ENCODE results near the gene RAB8B. TPM values are rescaled to one million over a fixed set of nuclear protein-coding genes. Genes with fewer than 3 reads are reported as not detected.
A peak's percentile ranks its signal among the peaks of the same experiment; 100 is the strongest.

The RAB8B gene
- total and polyA plus RNA-seq, 5 donors, result 7.2 to 21.5 (median 17.3) TPM

DNA sequence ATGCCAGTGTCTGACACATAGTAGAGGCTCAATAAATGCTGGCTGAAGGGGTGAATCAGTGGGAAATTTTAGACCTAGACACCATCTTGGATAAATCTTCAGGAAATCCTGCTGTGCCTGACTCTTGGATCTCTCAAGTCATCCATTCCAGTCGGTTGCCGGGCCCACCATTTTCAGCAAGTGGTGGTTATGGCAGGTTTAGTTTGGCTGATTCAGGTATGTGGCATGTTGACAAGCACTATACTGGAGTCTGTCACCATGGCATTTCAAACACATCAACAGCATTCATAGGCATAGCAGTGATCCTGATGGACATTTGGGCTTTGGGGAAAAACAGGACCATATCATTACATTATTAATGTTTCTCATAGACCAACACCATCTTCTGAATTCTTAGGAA, 62.3 kb downstream of the RAB8B start:
- no peak overlapping the region for H3K27ac ChIP-seq (ENCODE audit: low read length)
- no peak overlapping the region for H3K4me3 ChIP-seq (ENCODE audit: low read length)
- ATAC-seq, result no peak
- H3K4me1 ChIP-seq (ENCODE audit: control insufficient read depth, insufficient read depth, low read length), result peaks cover 2% of the 10 kb centered on the region
- intact Hi-C loops (cut with DNase I), result loop anchor here in 1 of 4 donors (10.0 kb wide), 1 partner anchor 57 kb away; no protein-coding TSS in a partner anchor
- no peaks in the 10 kb centered on the region for H3K9me3 ChIP-seq (ENCODE audit: control insufficient read depth, low read length)
- no peaks in the 10 kb centered on the region for H3K27me3 ChIP-seq (ENCODE audit: control insufficient read depth, insufficient read depth)
- no peak for DNase-seq
- 89% methylated on average over 2 of the region's 2 CpGs for WGBS

GRCh38 chr15:63252292-63252691, 62.9 kb downstream of the RAB8B start:
- Histone ChIP-seq H3K4me3 (ENCODE audit: low read length) (no peak overlapping the region), H3K27ac (ENCODE audit: low read length) (no peak overlapping the region), H3K9me3 (ENCODE audit: control insufficient read depth, low read length) (no peaks in the 10 kb centered on the region), H3K27me3 (ENCODE audit: control insufficient read depth, insufficient read depth) (no peaks in the 10 kb centered on the region), H3K4me1 (ENCODE audit: control insufficient read depth, insufficient read depth, low read length) (peaks cover 2% of the 10 kb centered on the region)
- intact Hi-C loops (cut with DNase I), result loop anchor here in 1 of 4 donors (10.0 kb wide), 1 partner anchor 57 kb away; no protein-coding TSS in a partner anchor
- no peak for DNase-seq
- ATAC-seq, result no peak
- 95% methylated on average over 2 of the region's 2 CpGs for whole genome bisulfite sequencing

DNA sequence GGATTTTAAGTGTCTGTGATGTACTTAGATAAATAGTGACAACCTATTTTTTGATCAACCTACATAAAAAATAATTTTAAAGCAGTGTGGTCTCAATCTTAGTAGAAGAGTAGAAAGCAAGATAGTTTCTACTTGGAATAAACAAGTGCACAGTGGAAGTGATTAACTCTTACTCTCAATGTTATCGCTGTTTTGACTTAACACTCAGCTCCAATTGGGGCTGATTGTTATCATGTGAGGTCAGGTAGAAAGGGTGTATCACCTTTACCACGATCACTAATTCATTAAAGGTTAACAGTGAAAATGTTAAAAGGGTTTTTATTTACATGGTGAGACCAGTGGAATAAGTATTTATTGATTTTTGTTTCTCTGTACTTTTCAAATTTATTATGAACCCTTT, 65.6 kb downstream of the RAB8B start:
- H3K27me3 ChIP-seq (ENCODE audit: control insufficient read depth, insufficient read depth), result no peaks in the 10 kb centered on the region
- no peaks in the 10 kb centered on the region for H3K4me1 ChIP-seq (ENCODE audit: control insufficient read depth, insufficient read depth, low read length)
- WGBS, result 89% methylated on average over 2 of the region's 2 CpGs
- no peak overlapping the region for H3K4me3 ChIP-seq (ENCODE audit: low read length)
- H3K9me3 ChIP-seq (ENCODE audit: control insufficient read depth, low read length), result no peaks in the 10 kb centered on the region
- ATAC-seq (no peak), DNase-seq (no peak)
- no peak overlapping the region for H3K27ac ChIP-seq (ENCODE audit: low read length)
- intact Hi-C loops (cut with DNase I), result loop anchor here in 1 of 4 donors (10.0 kb wide), 1 partner anchor 60 kb away; no protein-coding TSS in a partner anchor

DNA sequence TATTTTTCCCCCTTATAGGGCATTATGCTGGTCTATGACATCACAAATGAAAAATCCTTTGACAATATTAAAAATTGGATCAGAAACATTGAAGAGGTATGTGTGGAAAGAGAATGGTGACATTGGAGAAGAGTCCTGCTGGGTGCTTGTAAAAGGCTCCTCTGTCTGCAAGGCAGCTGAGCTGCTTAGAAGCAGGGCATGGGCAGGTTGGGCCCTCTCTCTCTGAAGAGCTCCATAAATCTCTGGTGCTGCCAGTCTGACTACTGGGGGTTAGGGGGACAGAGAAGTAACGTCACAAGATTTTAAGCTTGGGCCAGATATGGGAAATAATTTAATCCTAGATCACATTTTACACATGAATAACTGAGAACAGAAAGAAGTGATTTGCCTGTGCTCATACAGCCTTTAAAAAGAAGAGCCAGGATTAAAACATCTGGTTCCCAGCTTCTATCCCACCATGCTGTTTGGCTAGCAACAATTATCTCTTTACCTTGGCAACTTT, 66.1 kb downstream of the RAB8B start:
- H3K27ac ChIP-seq (ENCODE audit: low read length), result no peak overlapping the region
- DNase-seq (no peak), ATAC-seq (no peak)
- no peaks in the 10 kb centered on the region for H3K4me1 ChIP-seq (ENCODE audit: control insufficient read depth, insufficient read depth, low read length)
- H3K9me3 ChIP-seq (ENCODE audit: control insufficient read depth, low read length), result no peaks in the 10 kb centered on the region
- 72% methylated on average over 1 of the region's 1 CpG for WGBS
- H3K4me3 ChIP-seq (ENCODE audit: low read length), result no peak overlapping the region
- H3K27me3 ChIP-seq (ENCODE audit: control insufficient read depth, insufficient read depth), result no peaks in the 10 kb centered on the region
- intact Hi-C loops (cut with DNase I), result loop anchor here in 1 of 4 donors (10.0 kb wide), 1 partner anchor 61 kb away; no protein-coding TSS in a partner anchor

- DNase-seq, result no peak
- 59% methylated on average over 5 of the region's 5 CpGs for WGBS
- Histone ChIP-seq H3K27ac (ENCODE audit: low read length) (no peak overlapping the region), H3K4me1 (ENCODE audit: control insufficient read depth, insufficient read depth, low read length) (no peaks in the 10 kb centered on the region), H3K4me3 (ENCODE audit: low read length) (no peak overlapping the region), H3K9me3 (ENCODE audit: control insufficient read depth, low read length) (no peaks in the 10 kb centered on the region), H3K27me3 (ENCODE audit: control insufficient read depth, insufficient read depth) (no peaks in the 10 kb centered on the region)
- ATAC-seq, result no peak
- intact Hi-C loops (cut with DNase I), result loop anchor here in 1 of 4 donors (10.0 kb wide), 1 partner anchor 62 kb away; no protein-coding TSS in a partner anchor
Measured at GRCh38 chr15:63256433-63257274, 67.2 kb downstream of the RAB8B start.

GRCh38 chr15:63258658-63259057, 69.3 kb downstream of the RAB8B start:
- no peak for ATAC-seq
- WGBS, result 98% methylated on average over 2 of the region's 2 CpGs

DNA sequence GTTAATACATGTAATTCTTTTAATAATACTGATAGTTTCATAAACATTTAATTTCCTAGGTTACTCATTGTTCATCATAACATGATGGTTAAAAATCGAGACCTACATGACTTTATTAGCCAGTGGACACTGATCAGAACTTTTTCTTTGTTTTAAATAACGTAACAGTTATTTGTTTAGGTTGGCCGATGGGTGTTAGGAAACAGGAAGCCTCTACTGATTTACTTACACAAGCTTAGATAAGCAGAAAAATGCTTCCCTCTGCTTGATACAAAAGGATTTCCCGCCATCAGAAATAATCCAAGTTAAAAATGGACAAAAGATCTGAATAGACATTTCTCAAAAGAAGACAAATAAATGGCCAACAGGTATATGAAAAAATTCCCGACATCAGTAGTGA, 71.4 kb downstream of the RAB8B start:
- no peaks in the 10 kb centered on the region for H3K9me3 ChIP-seq (ENCODE audit: control insufficient read depth, low read length)
- ATAC-seq (peak; percentile 38 to 78), DNase-seq (no peak)
- no peak overlapping the region for H3K27ac ChIP-seq (ENCODE audit: low read length)
- no peaks in the 10 kb centered on the region for H3K4me1 ChIP-seq (ENCODE audit: control insufficient read depth, insufficient read depth, low read length)
- no peak overlapping the region for H3K4me3 ChIP-seq (ENCODE audit: low read length)
- WGBS, result 53% methylated on average over 5 of the region's 5 CpGs
- intact Hi-C loops (cut with DNase I), result no loop called here
- H3K27me3 ChIP-seq (ENCODE audit: control insufficient read depth, insufficient read depth), result no peaks in the 10 kb centered on the region

More at GRCh38 chr15:63258658-63259057, 69.3 kb downstream of the RAB8B start:
- Histone ChIP-seq H3K4me3 (ENCODE audit: low read length) (no peak overlapping the region), H3K27ac (ENCODE audit: low read length) (no peak overlapping the region), H3K4me1 (ENCODE audit: control insufficient read depth, insufficient read depth, low read length) (no peaks in the 10 kb centered on the region), H3K9me3 (ENCODE audit: control insufficient read depth, low read length) (no peaks in the 10 kb centered on the region), H3K27me3 (ENCODE audit: control insufficient read depth, insufficient read depth) (no peaks in the 10 kb centered on the region)
- no peak for DNase-seq
- intact Hi-C loops (cut with DNase I), result loop anchor here in 1 of 4 donors (10.0 kb wide), 1 partner anchor 64 kb away; no protein-coding TSS in a partner anchor

DNA sequence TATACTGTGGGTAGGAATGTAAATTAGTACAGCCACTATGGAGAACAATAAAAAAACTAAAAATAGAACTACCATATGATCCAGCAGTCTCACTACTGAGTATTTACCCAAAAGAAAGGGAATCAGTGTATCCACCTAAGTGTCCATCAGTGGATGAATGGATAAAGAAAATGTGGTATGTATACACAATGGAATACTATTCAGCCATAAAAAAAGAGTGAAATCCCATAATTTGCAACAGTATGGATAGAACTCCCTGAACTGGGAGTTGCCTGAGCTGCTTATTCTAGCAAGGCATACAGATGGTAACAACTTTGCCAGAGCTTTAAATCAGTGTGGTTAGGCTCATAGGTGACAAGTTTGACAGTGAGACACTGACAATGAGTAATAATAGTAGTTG, 71.9 kb downstream of the RAB8B start:
- Histone ChIP-seq H3K9me3 (ENCODE audit: control insufficient read depth, low read length) (no peaks in the 10 kb centered on the region), H3K27ac (ENCODE audit: low read length) (no peak overlapping the region), H3K4me1 (ENCODE audit: control insufficient read depth, insufficient read depth, low read length) (no peaks in the 10 kb centered on the region), H3K27me3 (ENCODE audit: control insufficient read depth, insufficient read depth) (no peaks in the 10 kb centered on the region), H3K4me3 (ENCODE audit: low read length) (no peak overlapping the region)
- intact Hi-C loops (cut with DNase I), result no loop called here
- DNase-seq, result no peak
- no peak for ATAC-seq

DNA sequence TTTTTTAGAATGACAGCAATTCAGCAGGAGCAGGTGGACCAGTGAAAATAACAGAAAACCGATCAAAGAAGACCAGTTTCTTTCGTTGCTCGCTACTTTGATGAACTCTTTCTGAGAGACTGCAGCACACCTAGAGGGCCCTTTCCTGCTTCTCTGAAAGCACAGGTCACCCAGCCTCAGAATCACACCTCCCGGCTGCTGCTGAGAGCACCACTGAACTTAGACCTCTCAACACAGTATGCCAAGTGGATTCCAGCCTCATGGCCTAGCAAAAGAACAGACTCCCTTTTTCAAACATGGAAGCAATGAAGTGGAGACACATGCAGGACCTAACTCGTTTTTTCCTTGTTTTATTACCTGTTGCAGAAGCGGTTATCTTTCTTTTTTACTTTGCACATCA, 74.1 kb downstream of the RAB8B start:
- Histone ChIP-seq H3K4me1 (ENCODE audit: control insufficient read depth, insufficient read depth, low read length) (no peaks in the 10 kb centered on the region), H3K9me3 (ENCODE audit: control insufficient read depth, low read length) (no peaks in the 10 kb centered on the region), H3K4me3 (ENCODE audit: low read length) (no peak overlapping the region), H3K27ac (ENCODE audit: low read length) (no peak overlapping the region), H3K27me3 (ENCODE audit: control insufficient read depth, insufficient read depth) (no peaks in the 10 kb centered on the region)
- no peak for ATAC-seq
- intact Hi-C loops (cut with DNase I), result no loop called here
- 92% methylated on average over 6 of the region's 6 CpGs for WGBS
- no peak for DNase-seq

GRCh38 chr15:63264688-63265293, 75.4 kb downstream of the RAB8B start:
- intact Hi-C loops (cut with DNase I), result no loop called here
- no peaks in the 10 kb centered on the region for H3K27me3 ChIP-seq (ENCODE audit: control insufficient read depth, insufficient read depth)
- no peak overlapping the region for H3K27ac ChIP-seq (ENCODE audit: low read length)
- H3K4me1 ChIP-seq (ENCODE audit: control insufficient read depth, insufficient read depth, low read length), result no peaks in the 10 kb centered on the region
- ATAC-seq (no peak), DNase-seq (no peak)
- no peaks in the 10 kb centered on the region for H3K9me3 ChIP-seq (ENCODE audit: control insufficient read depth, low read length)
- H3K4me3 ChIP-seq (ENCODE audit: low read length), result no peak overlapping the region
- 60% methylated on average over 1 of the region's 1 CpG for WGBS

GRCh38 chr15:63274427-63274826, 85.0 kb downstream of the RAB8B start:
- H3K27me3 ChIP-seq (ENCODE audit: control insufficient read depth, insufficient read depth), result no peaks in the 10 kb centered on the region
- H3K4me1 ChIP-seq (ENCODE audit: control insufficient read depth, insufficient read depth, low read length), result peaks cover 3% of the 10 kb centered on the region
- ATAC-seq (no peak), DNase-seq (no peak)
- no peak overlapping the region for H3K4me3 ChIP-seq (ENCODE audit: low read length)
- no peak overlapping the region for H3K27ac ChIP-seq (ENCODE audit: low read length)
- WGBS, result 80% methylated on average over 3 of the region's 3 CpGs
- no peaks in the 10 kb centered on the region for H3K9me3 ChIP-seq (ENCODE audit: control insufficient read depth, low read length)
- intact Hi-C loops (cut with DNase I), result loop anchor here in 1 of 4 donors (10.0 kb wide), 1 partner anchor 120 kb away; the partner anchor contains the start of gene RPS27L
